NCI-H146 treated with DMSO at 0.1 percent for 48 hours (cell line): Measurements from ENCODE around the gene SGCG.

Source experiments
- DNase-seq: peaks from one replicate; lab custom pipeline; 2025; ENCODE audit not compliant: unreplicated experiment; lab: John Stamatoyannopoulos, UW

The SGCG gene

GRCh38 chr13:23323946-23324709, 143.3 kb downstream of the SGCG start:
- no peak for DNase-seq

DNA sequence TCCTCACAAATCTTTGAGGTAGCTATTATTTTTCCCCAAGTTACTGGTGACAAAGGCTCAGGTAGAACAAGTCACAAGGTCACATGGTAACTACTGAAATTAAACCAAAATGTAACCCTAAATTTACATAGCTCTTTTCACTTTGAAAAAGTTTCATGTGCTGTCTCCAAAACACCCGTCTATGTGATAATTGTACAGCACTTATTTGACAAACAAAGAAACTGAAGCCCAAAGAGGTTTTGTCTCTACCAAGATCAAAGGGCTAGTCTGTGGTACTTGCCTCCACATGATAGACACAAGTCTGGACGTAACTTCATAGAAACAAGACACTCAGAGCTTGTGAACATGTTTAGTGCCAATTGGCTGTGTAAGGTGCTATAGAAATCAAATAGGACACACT, 144.4 kb downstream of the SGCG start:
- DNase-seq, result no peak

DNA sequence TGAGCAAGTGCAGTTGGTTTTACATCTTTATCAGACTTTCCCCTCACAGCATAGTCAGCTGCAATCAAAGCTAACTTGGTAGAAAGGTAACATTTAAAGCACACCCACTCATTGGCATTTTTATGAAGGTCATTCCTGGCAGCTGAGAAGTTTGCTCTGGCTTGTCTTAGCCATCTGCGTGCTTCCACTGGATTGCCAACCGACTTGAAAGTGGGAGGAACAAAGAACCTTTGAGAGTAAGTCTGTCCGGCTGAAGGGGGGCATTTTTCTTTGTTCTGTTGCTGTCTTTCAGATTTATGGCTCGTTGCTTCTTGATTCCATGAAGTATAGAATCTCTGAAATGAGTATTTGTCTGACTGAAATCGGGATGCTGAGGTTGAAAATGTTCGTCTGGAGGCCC, 149.6 kb downstream of the SGCG start:
- no peak for DNase-seq

DNA sequence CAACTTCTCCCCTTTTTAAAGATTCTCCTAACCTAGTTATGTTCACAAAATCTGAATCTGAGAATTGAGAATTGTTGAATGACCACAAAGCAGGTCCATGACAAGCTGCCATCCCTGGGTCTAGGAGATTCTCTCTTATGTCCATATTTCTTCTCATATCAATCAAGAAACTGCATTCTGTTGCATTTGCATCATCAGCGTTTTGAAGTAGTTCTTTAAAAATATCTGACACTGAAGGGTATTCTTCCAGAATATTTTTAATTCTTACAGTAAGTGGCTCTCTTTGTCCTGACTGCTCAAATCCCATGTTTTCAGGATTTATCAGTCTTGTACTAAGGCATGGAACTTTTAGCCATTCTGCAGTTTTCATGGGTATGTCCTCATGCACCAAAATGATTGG, 158.4 kb downstream of the SGCG start:
- DNase-seq, result no peak

GRCh38 chr13:23344931-23345595, 164.3 kb downstream of the SGCG start:
- no peak for DNase-seq

GRCh38 chr13:23347601-23348000, 166.8 kb downstream of the SGCG start:
- DNase-seq, result no peak

GRCh38 chr13:23348262-23349127, 167.7 kb downstream of the SGCG start:
- no peak for DNase-seq

GRCh38 chr13:23349161-23349897, 168.6 kb downstream of the SGCG start:
- no peak for DNase-seq

DNA sequence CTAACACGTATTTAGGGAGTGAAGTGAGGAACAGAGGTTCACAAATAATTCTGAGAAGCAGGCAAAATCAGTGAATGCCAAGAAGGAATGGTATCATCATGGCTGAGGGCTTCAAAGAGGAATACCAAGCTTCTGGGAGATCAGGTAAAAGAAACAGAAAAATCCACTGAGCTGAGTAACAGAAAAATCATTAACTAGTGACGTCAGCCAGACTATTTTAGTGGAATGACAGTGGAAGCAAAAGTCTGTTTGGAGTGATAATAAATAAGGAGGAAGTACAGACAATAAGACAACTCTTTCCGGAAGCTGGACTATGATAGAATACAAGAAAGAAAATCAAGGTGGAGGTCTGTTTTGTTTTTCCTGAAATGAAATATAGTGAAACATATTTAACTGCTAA, 169.2 kb downstream of the SGCG start:
- DNase-seq, result no peak

DNA sequence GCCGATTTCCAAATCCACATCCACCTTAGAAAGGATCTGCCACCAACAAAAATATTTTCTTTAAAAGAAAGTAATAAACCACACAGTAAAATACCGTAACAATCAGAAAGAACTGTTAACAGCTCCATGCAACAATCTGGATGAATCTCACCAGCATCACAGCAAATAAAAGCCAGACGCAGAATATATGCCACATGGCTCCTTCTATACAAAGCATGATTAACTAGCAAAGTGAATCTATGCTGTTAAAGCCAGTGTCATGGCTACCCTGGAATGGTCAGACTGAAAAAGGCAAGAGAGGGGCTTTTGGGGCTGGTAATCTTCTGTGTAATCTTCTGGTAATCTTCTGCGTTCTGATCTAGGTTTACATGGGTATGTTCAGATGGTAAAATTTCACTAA, 171.4 kb downstream of the SGCG start:
- DNase-seq, result no peak

- DNase-seq, result no peak
Observed at GRCh38 chr13:23354520-23354919, 173.7 kb downstream of the SGCG start.

DNA sequence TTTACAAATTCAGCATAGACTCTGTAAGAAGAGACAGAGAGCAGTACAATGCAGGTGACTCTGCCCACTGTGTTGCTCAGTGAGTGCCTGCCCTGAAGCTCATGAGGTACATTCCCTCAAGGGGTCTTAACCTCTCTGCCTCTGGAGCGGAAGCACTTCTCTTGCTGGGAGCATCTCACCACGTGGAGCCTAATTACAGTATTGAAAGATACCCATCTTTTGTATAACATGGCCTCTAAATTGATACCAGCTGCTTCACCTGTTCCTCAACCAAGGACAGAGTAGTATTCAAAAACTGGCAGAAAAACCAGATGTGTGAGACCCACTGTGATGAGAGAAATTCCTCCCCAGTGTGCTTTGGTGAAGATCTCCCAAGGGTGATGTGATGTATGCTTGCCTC, 175.6 kb downstream of the SGCG start:
- DNase-seq, result peak; percentile 1

DNA sequence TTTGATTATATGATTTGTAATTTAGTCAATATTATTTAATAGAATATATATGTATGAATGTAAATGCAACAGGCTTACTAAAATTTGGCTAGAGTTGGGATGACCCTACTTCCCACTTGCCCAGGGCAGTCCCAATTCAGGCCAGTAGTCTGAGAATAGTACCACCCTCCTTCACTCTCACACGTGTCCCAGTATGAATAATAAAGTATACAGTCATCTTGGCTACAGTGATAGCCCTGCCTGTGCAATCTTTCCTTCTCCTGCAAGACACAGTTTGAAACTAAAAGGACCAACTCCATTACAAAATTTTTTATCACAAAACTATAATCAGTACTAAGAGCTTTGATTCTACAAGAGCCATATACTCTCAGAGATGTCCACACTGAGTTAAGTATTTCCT, 176.6 kb downstream of the SGCG start:
- DNase-seq, result no peak

- no peak for DNase-seq
Observed at GRCh38 chr13:23359882-23360281, 179.1 kb downstream of the SGCG start.

GRCh38 chr13:23365652-23366051, 184.9 kb downstream of the SGCG start:
- no peak for DNase-seq

- no peak for DNase-seq
Observed at GRCh38 chr13:23367907-23368306, 187.1 kb downstream of the SGCG start.

DNA sequence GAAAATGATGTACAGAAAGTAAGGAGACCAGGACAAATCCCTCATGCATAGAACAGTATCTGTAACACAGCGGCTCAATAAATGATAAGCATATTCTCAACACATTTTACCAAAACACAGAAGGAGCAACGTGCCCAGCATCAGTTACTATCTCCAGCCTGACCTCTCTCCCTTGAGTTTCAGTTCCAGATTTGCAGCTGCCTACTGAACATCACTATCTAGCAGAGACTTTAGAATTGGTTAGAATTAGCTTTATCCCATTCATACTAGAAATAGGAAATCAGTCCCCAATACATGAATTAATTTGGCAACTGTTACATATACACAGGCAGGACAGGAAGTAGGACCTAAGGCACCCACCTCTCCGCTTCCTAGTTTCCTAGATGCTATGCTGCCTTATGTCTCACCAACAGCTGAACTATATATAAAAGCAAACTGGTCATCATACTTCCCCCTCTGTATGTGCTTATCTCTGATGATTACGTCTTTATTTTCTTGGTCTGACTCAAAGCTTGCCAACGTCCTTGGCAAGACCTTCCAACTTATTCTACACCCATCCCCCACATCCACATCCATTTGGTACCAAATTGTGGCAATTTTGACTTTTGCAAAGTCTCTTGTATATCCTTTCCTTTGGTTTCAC, 191.6 kb downstream of the SGCG start:
- no peak for DNase-seq
